Measurements from ENCODE around the gene FRAS1. TPM values are rescaled to one million over a fixed set of nuclear protein-coding genes. Genes with fewer than 3 reads are reported as not detected.
"Not testable (repeated sequence)": the region's sequence is repeated elsewhere in the genome, so short reads cannot be mapped to it uniquely, and the experiment has no call there.

The FRAS1 gene
- total and polyA plus RNA-seq, 9 of the 15 experiments (the other 6 are each of a cell fraction or from before 2014, with no cell fraction given) = under 0.01 to 0.11 (median 0.04) TPM; not detected in 2

GRCh38 chr4:78250500-78250899 is 193.4 kb downstream of the FRAS1 start (continued):
- no peak for TF ChIP-seq RNF219 (CRISPR knock-in tag; IDR thresholded peaks at IDR 0.05)

GRCh38 chr4:78252773-78253172 is 195.7 kb downstream of the FRAS1 start:
- H3K9me1 ChIP-seq (ENCODE audit: control insufficient read depth, insufficient read depth, low read length); H3K27me3 ChIP-seq (ENCODE audit: control insufficient read depth in 2 of 2, insufficient read depth in 2 of 2, low read length in 2 of 2); DNase-seq (ENCODE audit: extremely low read depth in 1 of 4, low spot score in 3 of 4); H3K9me3 ChIP-seq (replicated peaks; ENCODE audit: control insufficient read depth, insufficient read depth, low read depth, low read length); H2AFZ ChIP-seq (ENCODE audit: low read depth, low read length); FAIRE-seq; BruUV-seq (replicated peaks); H3K9ac ChIP-seq (ENCODE audit: insufficient read depth in 1 of 2, low read depth in 2 of 2, low read length in 2 of 2); H3K4me3 ChIP-seq; in situ Hi-C loops (cut with MboI); CTCF ChIA-PET (ENCODE audit: low intra/inter-chr PET ratio); H4K20me1 ChIP-seq (replicated peaks; ENCODE audit: control insufficient read depth, insufficient read depth, low read length); H3K4me1 ChIP-seq (replicated peaks in 1 of 2; ENCODE audit: control insufficient read depth in 2 of 2, insufficient read depth in 2 of 2, low read length in 2 of 2); H3K4me2 ChIP-seq (ENCODE audit: insufficient read depth, low read length); H3K27ac ChIP-seq (ENCODE audit: extremely low read depth, low read depth, low read length); H3K79me2 ChIP-seq (ENCODE audit: control insufficient read depth, insufficient read depth, low read length); H3K36me3 ChIP-seq (ENCODE audit: control insufficient read depth, insufficient read depth, low read length); intact Hi-C loops (cut with micrococcal nuclease); ATAC-seq; POLR2A ChIA-PET: not testable (repeated sequence)
- whole genome bisulfite sequencing (ENCODE audit: insufficient coverage, low coverage, missing lambda C conversion rate) = 5% methylated on average over 8 of the region's 8 CpGs

GRCh38 chr4:78254893-78255292 is 197.8 kb downstream of the FRAS1 start:
- Histone ChIP-seq H3K4me2 (ENCODE audit: insufficient read depth, low read length) (no peak overlapping the region), H3K36me3 (ENCODE audit: control insufficient read depth, insufficient read depth, low read length) (no peaks in the 10 kb centered on the region), H3K79me2 (ENCODE audit: control insufficient read depth, insufficient read depth, low read length) (no peaks in the 10 kb centered on the region), H3K9ac (ENCODE audit: insufficient read depth in 1 of 2, low read depth in 2 of 2, low read length in 2 of 2) (no peak overlapping the region), H3K9me3 (replicated peaks; ENCODE audit: control insufficient read depth, insufficient read depth, low read depth, low read length) (no peaks in the 10 kb centered on the region), H3K4me3 (no peak overlapping the region), H3K27ac (ENCODE audit: extremely low read depth, low read depth, low read length) (no peak overlapping the region), H4K20me1 (replicated peaks; ENCODE audit: control insufficient read depth, insufficient read depth, low read length) (no peaks in the 10 kb centered on the region), H3K4me1 (replicated peaks in 1 of 2; ENCODE audit: control insufficient read depth in 2 of 2, insufficient read depth in 2 of 2, low read length in 2 of 2) (no peaks in the 10 kb centered on the region), H3K9me1 (ENCODE audit: control insufficient read depth, insufficient read depth, low read length) (no peaks in the 10 kb centered on the region), H3K27me3 (ENCODE audit: control insufficient read depth in 2 of 2, insufficient read depth in 2 of 2, low read length in 2 of 2) (no peaks in the 10 kb centered on the region), H2AFZ (ENCODE audit: low read depth, low read length) (no peak overlapping the region)
- ATAC-seq (no peak), DNase-seq (ENCODE audit: extremely low read depth in 1 of 4, low spot score in 3 of 4) (no peak), FAIRE-seq (no peak)
- in situ Hi-C loops (cut with MboI) (no loop called here), intact Hi-C loops (cut with micrococcal nuclease) (no loop called here)
- 0% methylated on average over 4 of the region's 4 CpGs for WGBS (ENCODE audit: insufficient coverage, low coverage, missing lambda C conversion rate)
- BruUV-seq (replicated peaks) = no TSS peak
- POLR2A ChIA-PET = no interaction called here
- CTCF ChIA-PET (ENCODE audit: low intra/inter-chr PET ratio) = no interaction called here
- TF ChIP-seq MTA2 (IDR thresholded peaks at IDR 0.05; ENCODE audit: low read depth) (no peak), ZNF583 (CRISPR knock-in tag; IDR thresholded peaks at IDR 0.05) (no peak), PHF8 (IDR thresholded peaks at IDR 0.05; ENCODE audit: borderline replicate concordance, low read length) (no peak), GTF2A2 (tag; IDR thresholded peaks at IDR 0.05) (no peak), CTCF (IDR thresholded peaks at IDR 0.05 in 2 of 3, conservative IDR thresholded peaks at IDR 0.05 in 1 of 3; ENCODE audit: insufficient read depth in 2 of 3, low read depth in 1 of 3, low read length in 3 of 3) (no peak), HOMEZ (CRISPR knock-in tag; IDR thresholded peaks at IDR 0.05) (no peak), ZZZ3 (IDR thresholded peaks at IDR 0.05) (no peak), PTRF (tag; IDR thresholded peaks at IDR 0.05) (no peak), C11orf30 (IDR thresholded peaks at IDR 0.05; ENCODE audit: low read depth) (no peak)
